Vagina (tissue), 2 donors: ENCODE results near the gene CDK19. TPM values are rescaled to one million over a fixed set of nuclear protein-coding genes. Genes with fewer than 3 reads are reported as not detected.

Experiments
- DNase-seq, 2 donors: peaks; one replicate each; pipeline ENCODE4 v3.0.0-alpha.2; 2017; ENCODE audit errors: extremely low spot score in 2 of 2
- H3K27ac ChIP-seq: fragments of 200-600 bp; sonication (generic); one replicate; pipeline ENCODE4 v1.5.1; 2019
- H3K27me3 ChIP-seq: fragments of 200-600 bp; sonication (generic); one replicate; pipeline ENCODE4 v1.5.1; 2019
- H3K36me3 ChIP-seq, 2 donors: fragments of 200-600 bp; sonication (generic); one replicate each; pipeline ENCODE4 v1.5.1; 2017 to 2019
- H3K4me1 ChIP-seq: fragments of 200-600 bp; sonication (generic); one replicate; pipeline ENCODE4 v1.5.1; 2019
- H3K4me3 ChIP-seq, 2 donors: fragments of 200-600 bp; sonication (generic); 1 replicate in 1 of 2; 2 replicates in 1 of 2; pipeline ENCODE4 v1.5.1; 2016 to 2019
- H3K9me3 ChIP-seq: fragments of 200-600 bp; sonication (generic); one replicate; pipeline ENCODE4 v1.5.1; 2019
- POLR2A ChIP-seq, 2 donors: fragments of 450-650 bp; IDR thresholded peaks; one replicate each; pipeline ENCODE4 v1.6.1; 2017; ENCODE audit warnings: antibody characterized with exemption in 2 of 2, mild to moderate bottlenecking in 2 of 2, moderate library complexity in 2 of 2
- POLR2AphosphoS5 ChIP-seq, 2 donors: sonication (generic); formaldehyde crosslinking; IDR thresholded peaks; one replicate each; pipeline ENCODE4 v1.9.0; 2017; ENCODE audit warnings: antibody characterized with exemption in 2 of 2, mild to moderate bottlenecking in 2 of 2, low read depth in 1 of 2; ENCODE audit not compliant: insufficient read depth in 1 of 2
- intact Hi-C: fragments of 100-400 bp; cut with DNase I; formaldehyde crosslinking; loops from one replicate; pipeline ENCODE4 v1.15.1; 2023
- total RNA-seq: library from RNA; depleted of rRNA; stranded (reverse); fragments of >200 nt; gene quantifications from one replicate; pipeline ENCODE4 v1.2.3, GENCODE V29; 2016
- TF ChIP-seq, protein P1 (sequence below), 3 experiments: fragments of 450-650 bp in 2 of 3; fragments of 200-600 bp in 1 of 3; sonication (generic) in 1 of 3; IDR thresholded peaks; one replicate each; pipeline ENCODE4 v1.5.1; 2017 to 2019; ENCODE audit warnings: antibody characterized with exemption in 3 of 3, mild to moderate bottlenecking in 2 of 3, moderate library complexity in 2 of 3

The CDK19 gene
- total RNA-seq, 1 donor from 2014 or later, result 10.6 TPM

GRCh38 chr6:110799189-110799588 is 16.1 kb downstream of the CDK19 start:
- H3K4me1 ChIP-seq, result no peaks in the 10 kb centered on the region
- H3K4me3 ChIP-seq, result no peak overlapping the region
- no peaks in the 10 kb centered on the region for H3K27me3 ChIP-seq
- DNase-seq, result no peak
- no peaks in the 10 kb centered on the region for H3K9me3 ChIP-seq
- no peak overlapping the region for H3K27ac ChIP-seq
- no peak for TF ChIP-seq POLR2A (IDR thresholded peaks at IDR 0.05)
- TF ChIP-seq, protein P1, sequence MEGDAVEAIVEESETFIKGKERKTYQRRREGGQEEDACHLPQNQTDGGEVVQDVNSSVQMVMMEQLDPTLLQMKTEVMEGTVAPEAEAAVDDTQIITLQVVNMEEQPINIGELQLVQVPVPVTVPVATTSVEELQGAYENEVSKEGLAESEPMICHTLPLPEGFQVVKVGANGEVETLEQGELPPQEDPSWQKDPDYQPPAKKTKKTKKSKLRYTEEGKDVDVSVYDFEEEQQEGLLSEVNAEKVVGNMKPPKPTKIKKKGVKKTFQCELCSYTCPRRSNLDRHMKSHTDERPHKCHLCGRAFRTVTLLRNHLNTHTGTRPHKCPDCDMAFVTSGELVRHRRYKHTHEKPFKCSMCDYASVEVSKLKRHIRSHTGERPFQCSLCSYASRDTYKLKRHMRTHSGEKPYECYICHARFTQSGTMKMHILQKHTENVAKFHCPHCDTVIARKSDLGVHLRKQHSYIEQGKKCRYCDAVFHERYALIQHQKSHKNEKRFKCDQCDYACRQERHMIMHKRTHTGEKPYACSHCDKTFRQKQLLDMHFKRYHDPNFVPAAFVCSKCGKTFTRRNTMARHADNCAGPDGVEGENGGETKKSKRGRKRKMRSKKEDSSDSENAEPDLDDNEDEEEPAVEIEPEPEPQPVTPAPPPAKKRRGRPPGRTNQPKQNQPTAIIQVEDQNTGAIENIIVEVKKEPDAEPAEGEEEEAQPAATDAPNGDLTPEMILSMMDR (IDR thresholded peaks at IDR 0.05), result no peak
- intact Hi-C loops, result no loop called here
- no peaks in the 10 kb centered on the region for H3K36me3 ChIP-seq

GRCh38 chr6:110795271-110795670 is 20.0 kb downstream of the CDK19 start:
- Histone ChIP-seq H3K4me1 (no peaks in the 10 kb centered on the region), H3K27me3 (no peaks in the 10 kb centered on the region), H3K9me3 (no peaks in the 10 kb centered on the region), H3K36me3 (no peaks in the 10 kb centered on the region), H3K27ac (no peak overlapping the region), H3K4me3 (no peak overlapping the region)
- TF ChIP-seq POLR2A (IDR thresholded peaks at IDR 0.05), result no peak
- TF ChIP-seq POLR2AphosphoS5 (IDR thresholded peaks at IDR 0.05; ENCODE audit: insufficient read depth in 1 of 2, low read depth in 1 of 2), result no peak
- TF ChIP-seq, protein P1 (IDR thresholded peaks at IDR 0.05), result no peak
- intact Hi-C loops, result no loop called here
- no peak for DNase-seq

GRCh38 chr6:110786696-110787095 is 28.6 kb downstream of the CDK19 start:
- Histone ChIP-seq H3K9me3 (peaks cover 4% of the 10 kb centered on the region), H3K27me3 (no peaks in the 10 kb centered on the region), H3K4me1 (peaks cover 10% of the 10 kb centered on the region), H3K36me3 (no peaks in the 10 kb centered on the region), H3K27ac (no peak overlapping the region), H3K4me3 (no peak overlapping the region)
- no peak for DNase-seq
- TF ChIP-seq POLR2AphosphoS5 (IDR thresholded peaks at IDR 0.05; ENCODE audit: insufficient read depth in 1 of 2, low read depth in 1 of 2), result no peak
- TF ChIP-seq, protein P1 (IDR thresholded peaks at IDR 0.05), result no peak
- no peak for TF ChIP-seq POLR2A (IDR thresholded peaks at IDR 0.05)
- intact Hi-C loops, result no loop called here

GRCh38 chr6:110786271-110786670 is 29.0 kb downstream of the CDK19 start:
- TF ChIP-seq POLR2AphosphoS5 (IDR thresholded peaks at IDR 0.05; ENCODE audit: insufficient read depth in 1 of 2, low read depth in 1 of 2) (no peak), POLR2A (IDR thresholded peaks at IDR 0.05) (no peak)
- TF ChIP-seq, protein P1 (IDR thresholded peaks at IDR 0.05), result no peak
- no peak overlapping the region for H3K4me3 ChIP-seq
- peaks cover 14% of the 10 kb centered on the region for H3K4me1 ChIP-seq
- no peak overlapping the region for H3K27ac ChIP-seq
- H3K27me3 ChIP-seq, result no peaks in the 10 kb centered on the region
- peaks cover 4% of the 10 kb centered on the region for H3K9me3 ChIP-seq
- H3K36me3 ChIP-seq, result no peaks in the 10 kb centered on the region
- DNase-seq, result no peak
- intact Hi-C loops, result no loop called here

GRCh38 chr6:110784610-110784979 is 30.7 kb downstream of the CDK19 start:
- intact Hi-C loops, result no loop called here
- DNase-seq, result no peak
- H3K9me3 ChIP-seq, result peaks cover 4% of the 10 kb centered on the region

More at GRCh38 chr6:110784610-110784979, 30.7 kb downstream of the CDK19 start:
- no peak for TF ChIP-seq POLR2AphosphoS5 (IDR thresholded peaks at IDR 0.05; ENCODE audit: insufficient read depth in 1 of 2, low read depth in 1 of 2)
- TF ChIP-seq, protein P1 (IDR thresholded peaks at IDR 0.05), result no peak
- TF ChIP-seq POLR2A (IDR thresholded peaks at IDR 0.05), result no peak
- H3K4me1 ChIP-seq, result peaks cover 16% of the 10 kb centered on the region
- H3K4me3 ChIP-seq, result no peak overlapping the region
- H3K27me3 ChIP-seq, result no peaks in the 10 kb centered on the region
- no peaks in the 10 kb centered on the region for H3K36me3 ChIP-seq
- H3K27ac ChIP-seq, result no peak overlapping the region
